B cell (primary cell): Measurements from ENCODE around the gene SLC9C2. TPM values are rescaled to one million over a fixed set of nuclear protein-coding genes. Genes with fewer than 3 reads are reported as not detected.

ENCODE experiments used
- ATAC-seq: fragments of 200-7000 bp; cut with Tn5 transposase; one replicate; pipeline ENCODE4 v1.10.0; 2021; ENCODE audit warnings: low read depth, mild to moderate bottlenecking, moderate number of reproducible peaks, moderate library complexity
- CTCF ChIA-PET: fragments of 350-600 bp; sonication (Branson Sonifier 250); formaldehyde crosslinking; loops from one replicate; lab custom pipeline; 2021; ENCODE audit warnings: antibody characterized with exemption, inconsistent platforms; lab: Charles Lee
- POLR2A ChIA-PET: fragments of 350-600 bp; sonication (Branson Sonifier 250); formaldehyde crosslinking; loops from one replicate; lab custom pipeline; 2021; ENCODE audit warnings: antibody characterized with exemption; lab: Charles Lee
- DNase-seq: peaks from one replicate; pipeline ENCODE4 v3.0.0; 2013
- H2AFZ ChIP-seq: 2 replicates; pipeline ENCODE4 v1.6.1; 2012; ENCODE audit warnings: mild to moderate bottlenecking, low read depth, low read length; ENCODE audit not compliant: insufficient read depth, poor library complexity, severe bottlenecking
- H3K27ac ChIP-seq, 2 donors: 1 replicate in 1 of 2; 2 replicates in 1 of 2; pipeline ENCODE4 v1.5.1; 2012 to 2013; ENCODE audit warnings: low read length in 2 of 2, mild to moderate bottlenecking in 2 of 2, moderate library complexity in 1 of 2
- H3K27me3 ChIP-seq, 4 experiments: fragments of 200-600 bp in 1 of 4; sonication (generic) in 1 of 4; replicated peaks in 1 of 4; 1 replicate in 2 of 4; 2 replicates in 2 of 4; pipeline versions ENCODE4 v1.6.1 to v1.7.0; 2013 to 2016; ENCODE audit warnings: low read length in 3 of 4, mild to moderate bottlenecking in 2 of 4, mixed read lengths in 1 of 4, moderate library complexity in 1 of 4; ENCODE audit not compliant: insufficient read depth in 4 of 4, control insufficient read depth in 3 of 4; ENCODE audit errors: control extremely low read depth in 1 of 4
- H3K36me3 ChIP-seq, 2 experiments: replicated peaks in 1 of 2; 1 replicate in 1 of 2; 2 replicates in 1 of 2; pipeline versions ENCODE4 v1.6.1 to v1.7.1; 2013; ENCODE audit warnings: low read length in 1 of 2; ENCODE audit not compliant: insufficient read depth in 2 of 2, control insufficient read depth in 1 of 2; ENCODE audit errors: control extremely low read depth in 1 of 2, extremely low read depth in 1 of 2
- H3K4me1 ChIP-seq, 2 donors: fragments of 200-600 bp in 1 of 2; sonication (generic) in 1 of 2; 1 replicate in 1 of 2; 2 replicates in 1 of 2; pipeline versions ENCODE4 v1.5.1 to v1.6.1; 2013 to 2017; ENCODE audit warnings: low read length in 2 of 2; ENCODE audit not compliant: control insufficient read depth in 2 of 2, insufficient read depth in 2 of 2
- H3K4me2 ChIP-seq: replicated peaks from 2 replicates; pipeline ENCODE3; 2012; ENCODE audit warnings: mild to moderate bottlenecking, low read depth, low read length; ENCODE audit not compliant: poor library complexity, severe bottlenecking
- H3K4me3 ChIP-seq, 5 experiments: fragments of 200-600 bp in 1 of 5; sonication (generic) in 1 of 5; 1 replicate in 3 of 5; 2 replicates in 2 of 5; pipeline versions ENCODE4 v1.5.1 to v1.7.0; 2011 to 2016; ENCODE audit warnings: low read length in 4 of 5, mild to moderate bottlenecking in 4 of 5, low read depth in 2 of 5, control low read depth in 1 of 5, moderate library complexity in 1 of 5; ENCODE audit not compliant: insufficient read depth in 1 of 5; ENCODE audit errors: control extremely low read depth in 1 of 5, extremely low read depth in 1 of 5
- H3K79me2 ChIP-seq: fragments of 200-600 bp; sonication (generic); one replicate; pipeline ENCODE4 v1.6.0; 2016; ENCODE audit warnings: low read length; ENCODE audit not compliant: control insufficient read depth, insufficient read depth
- H3K9ac ChIP-seq: fragments of 200-600 bp; sonication (generic); 2 replicates; pipeline ENCODE4 v1.6.1; 2017; ENCODE audit warnings: mild to moderate bottlenecking, low read length, moderate library complexity
- H3K9me3 ChIP-seq, 3 donors: one replicate each; pipeline versions ENCODE4 v1.6.1 to v1.7.1; 2013; ENCODE audit warnings: low read length in 2 of 3; ENCODE audit not compliant: control insufficient read depth in 2 of 3, insufficient read depth in 1 of 3; ENCODE audit errors: control extremely low read depth in 1 of 3
- H4K20me1 ChIP-seq: 2 replicates; pipeline ENCODE4 v1.6.0; 2012; ENCODE audit warnings: mild to moderate bottlenecking, low read length; ENCODE audit not compliant: insufficient read depth, control insufficient read depth, poor library complexity, severe bottlenecking
- H3K27ac Mint-ChIP-seq: one replicate; pipeline ENCODE4 v1.8.0; 2021; ENCODE audit warnings: mixed read lengths
- H3K27me3 Mint-ChIP-seq: one replicate; pipeline ENCODE4 v1.8.0; 2021; ENCODE audit warnings: mixed read lengths
- H3K4me1 Mint-ChIP-seq: one replicate; pipeline ENCODE4 v1.8.0; 2021; ENCODE audit warnings: mixed read lengths
- H3K4me3 Mint-ChIP-seq: one replicate; pipeline ENCODE4 v1.8.0; 2021; ENCODE audit warnings: mixed read lengths
- H3K9me3 Mint-ChIP-seq: one replicate; pipeline ENCODE4 v1.8.0; 2022; ENCODE audit warnings: mixed read lengths; ENCODE audit not compliant: insufficient read depth
- CTCF ChIP-seq: fragments of 200-600 bp; IDR thresholded peaks from one replicate; pipeline ENCODE4 v1.8.0; 2022; ENCODE audit warnings: antibody characterized with exemption, mild to moderate bottlenecking
- EZH2 ChIP-seq: IDR thresholded peaks from 2 replicates; pipeline ENCODE4 v1.6.1; 2012; ENCODE audit warnings: borderline replicate concordance, low read depth, mild to moderate bottlenecking, moderate library complexity, low read length; ENCODE audit not compliant: insufficient read depth, poor library complexity, severe bottlenecking
- WGBS: methylation state at CpG from one replicate; pipeline ENCODE4 v1.1.5; 2013; ENCODE audit warnings: missing lambda C conversion rate; ENCODE audit not compliant: insufficient coverage; 5-methylcytosine and 5-hydroxymethylcytosine counted together
- intact Hi-C: fragments of 100-400 bp; cut with micrococcal nuclease; formaldehyde crosslinking; loops from one replicate; pipeline ENCODE4 v1.10.0; 2022
- polyA plus RNA-seq: library from polyadenylated mRNA; depleted of rRNA; stranded (reverse); fragments of >200 nt; gene quantifications from 2 replicates; pipeline ENCODE4 v1.2.3, GENCODE V29; 2012
- total RNA-seq, 2 donors: library from RNA; stranded (reverse); fragments of 120-200 nt in 1 of 2; gene quantifications; 1 replicate in 1 of 2; 2 replicates in 1 of 2; pipeline versions ENCODE4 v1.2.3 to v1.2.4, GENCODE V29; 2013 to 2022

Gene SLC9C2
- total and polyA plus RNA-seq, 2 donors (not counting 1 experiment from before 2014, with no cell fraction given): not detected

GRCh38 chr1:173504268-173504667 is 98.6 kb downstream of the SLC9C2 start:
- Histone ChIP-seq H3K9ac (no peak overlapping the region), H3K27ac (no peak overlapping the region), H3K27me3 (no peaks in the 10 kb centered on the region), H4K20me1 (no peaks in the 10 kb centered on the region), H2AFZ (no peak overlapping the region), H3K36me3 (no peaks in the 10 kb centered on the region), H3K4me2 (no peak overlapping the region), H3K79me2 (no peaks in the 10 kb centered on the region), H3K9me3 (no peaks in the 10 kb centered on the region), H3K4me1 (no peaks in the 10 kb centered on the region), H3K4me3 (no peak overlapping the region)
- Mint-ChIP-seq H3K4me1 (no peaks in the 10 kb centered on the region), H3K4me3 (no peak overlapping the region), H3K9me3 (no peaks in the 10 kb centered on the region), H3K27ac (no peak overlapping the region), H3K27me3 (no peaks in the 10 kb centered on the region)
- WGBS: no CpG with 5 or more reads among the region's 4 CpGs
- no peak for DNase-seq
- TF ChIP-seq EZH2 (no peak), CTCF (no peak)
- ATAC-seq: no peak
- intact Hi-C loops: no loop called here
- ChIA-PET CTCF (no interaction called here), POLR2A (no interaction called here)

DNA sequence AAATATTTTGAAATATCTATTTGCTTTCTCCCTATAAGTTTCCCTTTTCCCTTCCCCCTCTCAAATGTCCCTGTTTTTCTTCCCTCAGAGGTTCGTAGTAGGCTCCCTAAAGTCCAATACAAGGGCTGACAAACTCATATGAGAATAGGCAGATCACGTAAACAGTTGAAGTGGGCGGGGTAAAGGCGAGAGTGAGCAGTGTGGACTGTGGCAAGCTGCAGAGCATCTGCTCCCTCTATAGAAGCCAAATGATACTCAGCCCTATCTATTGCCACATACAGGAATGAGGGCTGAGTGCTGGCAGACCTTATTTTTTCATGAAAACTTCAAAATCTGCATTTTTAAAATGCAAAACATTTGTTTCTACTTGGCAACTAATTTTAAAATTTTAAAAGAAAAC is 99.5 kb downstream of the SLC9C2 start:
- no peak overlapping the region for H3K27ac ChIP-seq
- CTCF ChIA-PET: no interaction called here
- no peaks in the 10 kb centered on the region for H3K27me3 ChIP-seq
- intact Hi-C loops: no loop called here
- H2AFZ ChIP-seq: no peak overlapping the region
- no peaks in the 10 kb centered on the region for H3K79me2 ChIP-seq
- no peak overlapping the region for H3K27ac Mint-ChIP-seq
- WGBS: 100% methylated on average over 2 of the region's 4 CpGs
- H3K4me3 ChIP-seq: no peak overlapping the region
- H3K9ac ChIP-seq: no peak overlapping the region
- no peak overlapping the region for H3K4me3 Mint-ChIP-seq
- ATAC-seq (no peak), DNase-seq (no peak)
- H3K4me2 ChIP-seq: no peak overlapping the region
- no peaks in the 10 kb centered on the region for H3K9me3 Mint-ChIP-seq
- no peaks in the 10 kb centered on the region for H4K20me1 ChIP-seq
- no peaks in the 10 kb centered on the region for H3K4me1 Mint-ChIP-seq
- H3K9me3 ChIP-seq: no peaks in the 10 kb centered on the region
- POLR2A ChIA-PET: no interaction called here
- no peak for TF ChIP-seq EZH2
- TF ChIP-seq CTCF: no peak
- H3K4me1 ChIP-seq: no peaks in the 10 kb centered on the region
- no peaks in the 10 kb centered on the region for H3K27me3 Mint-ChIP-seq
- no peaks in the 10 kb centered on the region for H3K36me3 ChIP-seq
